ENCODE results near the gene SDR39U1. TPM values are rescaled to one million over a fixed set of nuclear protein-coding genes. Genes with fewer than 3 reads are reported as not detected.

The SDR39U1 gene
- total RNA-seq, 1 experiment from 2014 or later = 61.8 TPM

GRCh38 chr14:24435192-24435810 lies 7.3 kb downstream of the SDR39U1 start:
- no peak overlapping the region for H2AFZ ChIP-seq (ENCODE audit: low read depth, low read length, poor library complexity, severe bottlenecking)
- no peaks in the 10 kb centered on the region for H3K9me3 ChIP-seq (ENCODE audit: control insufficient read depth in 1 of 2, insufficient read depth in 1 of 2, low read depth in 1 of 2, low read length in 2 of 2)
- no TSS peak for BruUV-seq (replicated peaks)
- RAD21 ChIA-PET (ENCODE audit: low non-redundant PET in 1 of 2, low total read pairs in 2 of 2, uncharacterized antibody in 2 of 2, unreplicated experiment in 2 of 2) = no interaction called here
- no peak overlapping the region for H3K4me2 ChIP-seq (ENCODE audit: low read length)
- TF ChIP-seq RAD21 (IDR thresholded peaks at IDR 0.05; ENCODE audit: low read depth) (no peak), SIN3A (IDR thresholded peaks at IDR 0.05; ENCODE audit: low read depth) (no peak)
- H3K9ac ChIP-seq (ENCODE audit: low read length) = no peak overlapping the region
- POLR2A ChIA-PET = interaction anchor here (1.1 to 1.9 kb wide), 4 partner anchors 69 to 165 kb away, joined by 3 to 9 read pairs (median 4); partner anchors contain the start of gene RABGGTA
- no peaks in the 10 kb centered on the region for H3K27me3 ChIP-seq (ENCODE audit: insufficient read depth, low read length)
- H3K79me2 ChIP-seq (ENCODE audit: insufficient read depth, low read length) = peaks cover 19% of the 10 kb centered on the region
- H3K27ac ChIP-seq (ENCODE audit: low read depth, low read length) = no peak overlapping the region
- DNase-seq (ENCODE audit: low read depth, low spot score) (no peak), ATAC-seq (no peak)
- no peaks in the 10 kb centered on the region for H4K20me1 ChIP-seq (ENCODE audit: insufficient read depth)
- no peaks in the 10 kb centered on the region for H3K9me2 ChIP-seq (ENCODE audit: insufficient read depth)
- peaks cover 24 to 35% of the 10 kb centered on the region in 2 experiments; a peak in 3 of 4 replicates for H3K36me3 ChIP-seq (ENCODE audit: control insufficient read depth in 1 of 2, insufficient read depth in 2 of 2, low read length in 2 of 2)
- peaks cover 8 to 18% of the 10 kb centered on the region in 2 experiments for H3K4me1 ChIP-seq (ENCODE audit: control insufficient read depth in 1 of 2, insufficient read depth in 2 of 2, low read length in 2 of 2)
- intact Hi-C loops (cut with micrococcal nuclease) = loop anchor here (10.0 kb wide), 1 partner anchor 220 kb away; the partner anchor contains the start of genes CHMP4A and MDP1
- CTCF ChIA-PET = interaction anchor here (1.1 to 4.6 kb wide), 6 partner anchors 72 to 193 kb away, joined by 3 to 82 read pairs (median 8); partner anchors contain the start of gene TINF2
- no peak overlapping the region for H3K4me3 ChIP-seq (replicated peaks in 1 of 2; ENCODE audit: low read depth in 1 of 2, low read length in 2 of 2)

GRCh38 chr14:24434676-24435075 lies 7.9 kb downstream of the SDR39U1 start:
- ChIA-PET RAD21 (ENCODE audit: low non-redundant PET in 1 of 2, low total read pairs in 2 of 2, uncharacterized antibody in 2 of 2, unreplicated experiment in 2 of 2) (no interaction called here), CTCF (interaction anchor here (4.6 kb wide), 1 partner anchor 102 kb away, joined by 82 read pairs; no protein-coding TSS in a partner anchor), POLR2A (interaction anchor here (1.4 kb wide), 1 partner anchor 68 kb away, joined by 4 read pairs; no protein-coding TSS in a partner anchor)
- H3K36me3 ChIP-seq (ENCODE audit: control insufficient read depth in 1 of 2, insufficient read depth in 2 of 2, low read length in 2 of 2) = peaks cover 23 to 29% of the 10 kb centered on the region in 2 experiments; a peak in 3 of 4 replicates
- no peaks in the 10 kb centered on the region for H4K20me1 ChIP-seq (ENCODE audit: insufficient read depth)
- peaks cover 21% of the 10 kb centered on the region for H3K79me2 ChIP-seq (ENCODE audit: insufficient read depth, low read length)
- H3K9me2 ChIP-seq (ENCODE audit: insufficient read depth) = no peaks in the 10 kb centered on the region
- no peaks in the 10 kb centered on the region for H3K27me3 ChIP-seq (ENCODE audit: insufficient read depth, low read length)
- H3K9ac ChIP-seq (ENCODE audit: low read length) = no peak overlapping the region
- H3K4me2 ChIP-seq (ENCODE audit: low read length) = no peak overlapping the region
- DNase-seq (ENCODE audit: low read depth, low spot score) (no peak), ATAC-seq (no peak)
- BruUV-seq (replicated peaks) = no TSS peak
- peaks cover 8 to 18% of the 10 kb centered on the region in 2 experiments for H3K4me1 ChIP-seq (ENCODE audit: control insufficient read depth in 1 of 2, insufficient read depth in 2 of 2, low read length in 2 of 2)
- no peaks in the 10 kb centered on the region for H3K9me3 ChIP-seq (ENCODE audit: control insufficient read depth in 1 of 2, insufficient read depth in 1 of 2, low read depth in 1 of 2, low read length in 2 of 2)
- no peak overlapping the region for H2AFZ ChIP-seq (ENCODE audit: low read depth, low read length, poor library complexity, severe bottlenecking)
- intact Hi-C loops (cut with micrococcal nuclease) = loop anchor here (10.0 kb wide), 1 partner anchor 220 kb away; the partner anchor contains the start of genes CHMP4A and MDP1
- no peak overlapping the region for H3K4me3 ChIP-seq (replicated peaks in 1 of 2; ENCODE audit: low read depth in 1 of 2, low read length in 2 of 2)
- TF ChIP-seq REST (IDR thresholded peaks at IDR 0.05; ENCODE audit: low read depth) (no peak), EZH2phosphoT487 (IDR thresholded peaks at IDR 0.05; ENCODE audit: borderline replicate concordance) (no peak), YY1 (IDR thresholded peaks at IDR 0.05; ENCODE audit: extremely low read depth, insufficient replicate concordance, low read depth, low read length) (no peak), SP1 (IDR thresholded peaks at IDR 0.05; ENCODE audit: low read depth) (no peak), FOSL1 (IDR thresholded peaks at IDR 0.05; ENCODE audit: low read depth) (no peak), ELF1 (IDR thresholded peaks at IDR 0.05; ENCODE audit: borderline replicate concordance, low read depth) (no peak), ZNF274 (IDR thresholded peaks at IDR 0.05; ENCODE audit: low read depth, low read length) (no peak)
- H3K27ac ChIP-seq (ENCODE audit: low read depth, low read length) = no peak overlapping the region
